DMS 273 treated with DMSO at 0.1 percent for 48 hours (cell line): ENCODE results near the gene PABPN1L.
"Not testable (repeated sequence)": the region's sequence is repeated elsewhere in the genome, so short reads cannot be mapped to it uniquely, and the experiment has no call there.

Source experiments
- DNase-seq: peaks from one replicate; lab custom pipeline; 2025; lab: John Stamatoyannopoulos, UW

PABPN1L gene

GRCh38 chr16:88827727-88828126 is 38.7 kb downstream of the PABPN1L start:
- no peak for DNase-seq

- no peak for DNase-seq
These were observed 40.2 kb downstream of the PABPN1L start for GRCh38 chr16:88826070-88826840.

DNA sequence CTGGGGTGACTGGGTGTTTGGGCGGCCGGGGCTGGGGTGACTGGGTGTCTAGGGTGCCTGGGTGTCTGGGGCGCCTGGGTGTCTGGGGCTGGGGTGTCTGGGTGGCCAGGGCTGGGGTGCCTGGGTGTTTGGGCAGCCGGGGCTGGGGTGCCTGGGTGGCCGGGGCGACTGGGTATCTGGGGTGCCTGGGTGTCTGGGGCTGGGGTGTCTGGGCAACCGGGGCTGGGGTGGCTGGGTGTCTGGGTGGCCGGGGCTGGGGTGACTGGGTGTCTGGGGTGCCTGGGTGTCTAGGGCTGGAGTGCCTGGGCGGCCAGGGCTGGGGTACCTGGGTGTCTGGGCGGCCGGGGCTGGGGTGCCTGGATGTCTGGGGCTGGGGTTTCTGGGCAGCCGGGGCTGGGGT is 41.3 kb downstream of the PABPN1L start:
- DNase-seq: no peak

- DNase-seq: no peak
These were observed 42.0 kb downstream of the PABPN1L start for GRCh38 chr16:88824256-88825077.

DNA sequence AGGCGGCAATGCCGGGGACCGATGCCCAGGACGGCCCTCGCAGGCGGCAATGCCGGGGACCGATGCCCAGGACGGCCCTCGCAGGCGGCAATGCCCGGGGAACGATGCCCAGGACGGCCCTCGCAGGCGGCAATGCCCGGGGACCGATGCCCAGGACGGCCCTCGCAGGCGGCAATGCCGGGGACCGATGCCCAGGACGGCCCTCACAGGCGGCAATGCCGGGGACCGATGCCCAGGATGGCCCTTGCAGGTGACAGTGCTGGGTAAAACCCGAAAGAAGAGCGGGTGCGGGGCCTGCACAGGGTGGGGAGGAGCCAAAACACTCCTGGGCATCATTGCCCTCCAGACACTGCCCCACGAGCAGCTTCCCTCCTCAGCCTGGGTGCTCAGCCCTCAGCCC is 42.8 kb downstream of the PABPN1L start:
- not testable (repeated sequence) for DNase-seq

DNA sequence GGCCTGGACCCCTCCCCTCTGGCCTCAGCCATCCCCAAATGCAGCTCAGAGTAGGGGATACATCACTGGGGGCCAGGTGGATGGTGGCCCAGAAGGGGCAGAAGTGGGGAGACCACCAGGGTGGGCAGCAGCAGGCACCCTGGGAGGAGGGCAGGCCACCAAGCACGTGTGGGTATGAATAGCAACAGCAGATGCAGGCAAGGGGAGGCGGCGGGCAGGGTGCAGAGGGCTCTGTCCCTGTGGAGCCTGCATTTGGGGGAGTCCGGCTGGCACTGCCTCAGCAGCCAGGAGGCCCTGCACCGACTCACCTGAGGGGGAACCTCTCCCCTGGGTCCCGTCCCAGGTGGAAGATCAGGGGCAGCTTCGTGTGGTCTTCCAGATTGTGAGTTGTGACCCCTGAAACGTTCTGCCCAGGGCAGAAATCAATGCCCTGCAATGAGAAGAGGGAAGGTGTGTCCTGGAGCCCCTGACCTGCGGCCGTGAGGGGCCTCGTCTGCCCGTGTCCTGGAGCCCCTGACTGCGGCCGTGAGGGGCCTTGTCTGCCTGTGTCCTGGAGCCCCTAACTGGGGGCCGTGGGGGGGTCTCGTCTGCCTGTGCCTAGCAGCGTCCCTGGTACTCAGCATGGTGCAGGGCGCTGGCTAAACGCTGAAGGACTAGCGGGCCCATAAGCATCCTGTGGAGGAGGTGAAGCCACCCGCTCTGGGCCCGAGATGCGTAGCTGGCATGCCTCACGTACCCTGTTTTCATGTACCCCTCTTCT is 44.0 kb downstream of the PABPN1L start:
- DNase-seq: no peak

DNA sequence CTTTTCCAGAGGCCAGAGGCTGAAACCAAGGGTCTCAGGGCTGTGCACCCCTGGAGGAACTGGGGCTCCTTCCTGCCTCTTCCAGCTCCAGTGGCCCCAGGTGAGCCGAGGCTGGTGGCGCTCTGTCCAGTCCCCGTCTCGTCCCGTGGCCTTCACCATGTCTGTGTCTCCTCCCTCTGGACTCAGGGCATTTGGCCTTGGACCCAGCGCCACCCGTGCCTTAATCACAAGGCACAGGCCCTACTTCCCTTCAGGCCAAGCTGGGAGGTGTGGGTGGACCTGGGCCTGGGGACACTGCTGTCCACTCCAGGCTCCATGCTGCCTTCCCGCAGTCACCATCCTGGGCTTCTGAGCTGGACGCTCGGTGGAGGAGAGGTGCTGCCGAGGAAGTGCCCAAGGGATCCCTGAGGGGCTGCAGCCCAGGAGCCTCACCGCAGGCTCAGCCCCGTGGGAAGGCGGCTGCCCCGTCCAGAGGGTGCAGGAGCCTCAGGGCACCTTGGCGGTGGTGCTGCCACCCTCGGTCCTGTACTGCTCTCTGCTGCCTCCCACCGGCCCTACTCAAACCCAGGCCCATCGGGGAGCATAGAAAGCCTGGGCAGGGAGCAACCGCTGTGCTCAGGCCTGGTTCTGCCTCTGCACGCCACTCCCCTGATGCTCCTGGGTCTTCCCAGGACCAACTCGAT is 45.2 kb downstream of the PABPN1L start:
- no peak for DNase-seq

DNA sequence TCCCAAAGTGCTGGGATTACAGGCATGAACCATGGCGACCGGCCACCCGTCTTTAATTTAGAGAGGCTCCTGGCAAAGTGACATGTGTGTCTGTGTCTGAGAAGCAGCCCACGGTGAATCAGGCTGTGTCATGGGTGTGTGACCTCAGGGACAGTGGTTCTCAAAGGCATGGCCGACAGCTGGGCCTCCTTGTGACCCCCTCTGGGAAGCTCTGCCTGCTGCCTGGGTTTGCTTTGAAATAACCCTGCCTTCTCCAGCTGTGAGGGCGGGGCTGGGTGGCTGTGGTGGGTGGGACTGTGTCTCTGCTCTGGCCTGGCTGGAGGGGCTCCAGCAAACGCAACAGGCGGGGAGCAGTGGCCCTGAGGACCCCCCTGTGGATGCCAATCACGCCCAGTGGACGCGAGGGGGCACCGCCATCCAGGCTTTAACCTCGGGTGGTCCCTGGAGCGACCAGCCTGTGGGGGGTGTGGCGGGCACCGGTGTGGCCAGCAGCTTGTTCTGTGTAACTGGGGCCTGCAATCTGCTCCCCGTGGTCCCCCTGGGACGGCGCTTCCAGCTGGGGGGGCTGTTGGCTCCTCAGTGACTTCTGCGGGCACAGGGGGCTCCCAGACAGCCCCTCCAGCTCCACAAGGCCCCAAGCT is 46.0 kb downstream of the PABPN1L start:
- DNase-seq: no peak

DNA sequence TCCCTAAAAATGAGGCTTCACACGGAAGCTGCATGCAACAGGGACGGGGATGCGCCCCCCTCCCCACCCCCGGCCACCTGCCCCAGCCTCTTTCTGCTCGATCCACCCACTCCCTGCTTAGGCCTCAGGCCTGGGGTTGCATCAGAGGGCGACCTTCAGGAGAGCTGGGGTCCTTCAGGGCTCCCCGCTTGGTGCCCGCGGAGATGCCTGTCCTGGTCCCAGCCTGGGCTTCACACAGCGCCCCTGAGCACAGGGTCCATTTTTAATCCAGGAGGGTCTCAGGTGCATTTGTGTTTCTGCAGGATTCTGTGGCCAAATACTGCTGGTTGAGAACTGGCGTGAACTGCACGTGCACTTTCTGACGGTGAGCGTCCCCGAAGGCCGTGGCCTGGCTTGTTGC is 47.3 kb downstream of the PABPN1L start:
- DNase-seq: no peak

- no peak for DNase-seq
These were observed 47.9 kb downstream of the PABPN1L start for GRCh38 chr16:88818575-88818874.

- no peak for DNase-seq
These were observed 48.5 kb downstream of the PABPN1L start for GRCh38 chr16:88817785-88818574.

DNA sequence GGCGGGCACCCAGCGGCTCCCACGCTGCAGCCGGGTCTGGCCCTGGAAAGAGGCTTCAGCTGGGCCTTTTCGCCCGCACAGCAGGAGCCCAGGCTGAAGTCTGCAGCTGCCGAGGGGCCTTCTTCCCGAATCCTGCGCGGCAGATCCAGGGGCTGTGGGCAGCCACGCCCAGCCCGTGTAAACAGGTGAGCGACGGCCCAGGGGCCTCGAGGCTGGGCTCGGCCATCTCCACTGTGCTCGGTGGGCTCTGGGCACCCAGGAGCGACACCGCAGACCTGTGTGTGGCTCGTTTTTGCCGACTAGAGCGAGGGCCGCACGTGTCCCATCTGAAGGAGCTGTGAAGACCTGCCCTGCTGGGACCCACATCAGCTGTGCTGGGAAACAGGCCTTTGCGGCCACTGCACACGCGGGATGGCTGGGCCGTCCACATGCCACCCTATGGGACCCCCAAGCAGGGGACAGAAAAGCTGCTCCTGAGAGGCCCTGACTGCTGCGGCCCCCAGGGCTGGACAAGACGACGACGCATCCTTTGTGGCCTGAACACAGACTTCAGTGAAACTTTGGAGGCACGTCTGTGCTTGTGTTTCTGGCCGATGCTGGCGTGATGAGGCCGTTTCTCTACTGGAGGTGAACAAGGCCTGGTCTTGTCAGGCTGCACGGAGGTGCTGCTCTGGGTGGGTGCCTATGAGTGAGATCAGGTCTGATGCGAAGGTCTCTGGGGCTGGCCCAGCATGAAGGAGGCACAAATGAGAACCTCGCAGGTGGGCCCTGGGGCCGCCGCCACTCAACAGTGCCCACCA is 49.5 kb downstream of the PABPN1L start:
- no peak for DNase-seq

GRCh38 chr16:88815901-88816589 is 50.4 kb downstream of the PABPN1L start:
- no peak for DNase-seq

- no peak for DNase-seq
These were observed 51.2 kb downstream of the PABPN1L start for GRCh38 chr16:88815227-88815626.

DNA sequence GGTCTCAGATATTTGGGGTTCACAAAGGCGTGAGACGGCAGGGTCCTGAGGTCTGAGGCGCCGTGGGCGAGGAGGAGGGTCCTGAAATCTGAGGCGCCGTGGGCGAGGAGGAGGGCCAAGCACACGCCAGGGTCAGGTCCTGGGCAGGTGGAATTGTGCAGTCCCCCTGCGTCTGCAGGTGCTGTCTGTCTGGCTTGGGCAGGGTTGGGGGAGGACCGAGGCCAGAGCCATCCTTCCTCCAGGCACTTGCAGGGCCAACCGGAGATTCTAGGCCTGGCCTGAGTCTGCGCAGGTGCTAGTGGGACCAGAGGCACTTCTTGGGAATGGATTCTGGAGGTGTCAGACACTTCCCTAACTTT is 52.3 kb downstream of the PABPN1L start:
- DNase-seq: no peak
